ENCODE measurements around the gene SGPL1. TPM values are rescaled to one million over a fixed set of nuclear protein-coding genes. Genes with fewer than 3 reads are reported as not detected.
A peak's percentile ranks its signal among the peaks of the same experiment; 100 is the strongest.
"Not testable (repeated sequence)": the region's sequence is repeated elsewhere in the genome, so short reads cannot be mapped to it uniquely, and the experiment has no call there.

The SGPL1 gene
- total RNA-seq, 1 experiment from 2014 or later = 29.7 TPM

DNA sequence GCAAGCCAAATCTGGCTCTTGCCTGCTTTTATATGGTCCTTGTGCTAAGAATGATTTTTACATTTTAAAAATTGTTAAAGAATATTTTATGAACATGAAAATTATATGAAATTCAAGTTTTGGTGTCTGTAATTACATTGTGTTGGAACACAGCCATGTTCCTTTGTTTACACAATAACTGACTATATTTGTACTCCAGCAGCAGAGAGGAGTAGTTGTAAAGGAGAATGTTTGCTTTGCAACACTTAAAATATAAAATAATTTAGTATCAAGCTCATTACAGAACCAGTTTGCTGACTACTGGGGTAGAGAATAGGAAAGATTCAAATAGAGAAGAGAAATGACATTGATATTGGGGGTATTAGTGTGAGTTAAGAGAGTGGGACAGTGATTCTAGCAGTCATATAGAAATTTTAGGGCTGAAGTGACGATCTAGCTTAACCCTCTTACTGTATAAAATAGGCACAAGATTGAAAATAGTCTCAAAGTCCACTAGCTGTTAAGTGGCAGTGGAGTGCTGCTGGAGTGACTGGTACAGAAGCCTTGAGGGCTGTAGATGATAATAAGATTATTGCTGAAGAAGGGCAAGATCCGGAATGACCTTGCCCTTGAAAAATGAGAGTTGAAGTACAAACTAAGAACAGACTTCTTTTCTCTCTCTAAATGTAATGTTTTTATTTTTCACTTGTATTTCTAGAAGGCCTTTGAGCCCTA lies 28.2 kb downstream of the SGPL1 start:
- no peak for DNase-seq (ENCODE audit: low spot score)

DNA sequence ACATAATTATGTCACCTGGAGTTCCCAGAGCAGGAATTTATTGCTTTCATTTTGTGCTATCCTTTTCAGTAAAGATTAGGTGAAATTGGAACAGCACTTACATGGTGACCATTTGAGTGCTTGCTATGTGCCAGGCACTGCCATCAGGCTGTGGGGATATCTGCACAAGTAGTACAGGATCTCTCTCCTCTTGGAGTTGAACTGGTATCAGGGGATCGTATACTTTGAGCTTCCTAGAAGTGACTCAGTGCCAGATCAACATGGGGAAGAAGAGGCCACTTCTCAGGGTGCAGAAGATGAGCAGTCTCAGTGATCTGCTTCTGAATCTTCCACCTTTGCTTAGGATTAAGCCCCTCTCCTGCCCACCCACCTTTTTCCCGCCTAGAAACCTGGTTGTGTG lies 29.5 kb downstream of the SGPL1 start:
- DNase-seq (ENCODE audit: low spot score) = no peak

DNA sequence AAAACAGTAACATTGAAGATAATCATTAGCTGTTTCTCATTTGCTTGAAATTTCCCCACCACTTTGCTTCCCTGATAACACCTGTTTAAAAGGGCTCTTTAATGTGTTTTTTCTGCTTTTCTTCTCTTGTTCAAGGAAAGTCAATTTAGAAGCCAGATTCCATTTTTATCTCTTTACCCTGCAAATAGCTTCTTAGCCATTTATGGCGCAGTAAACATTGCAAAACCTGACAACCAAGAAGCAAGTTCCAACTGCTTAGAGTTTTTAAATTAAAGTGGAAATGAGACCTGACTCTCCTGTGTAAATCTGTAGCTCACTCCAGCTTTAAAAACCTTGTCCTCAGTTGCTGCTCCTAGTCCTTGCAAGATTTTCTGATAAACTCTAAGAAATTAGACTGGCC lies 30.1 kb downstream of the SGPL1 start:
- no peak for DNase-seq (ENCODE audit: low spot score)

DNA sequence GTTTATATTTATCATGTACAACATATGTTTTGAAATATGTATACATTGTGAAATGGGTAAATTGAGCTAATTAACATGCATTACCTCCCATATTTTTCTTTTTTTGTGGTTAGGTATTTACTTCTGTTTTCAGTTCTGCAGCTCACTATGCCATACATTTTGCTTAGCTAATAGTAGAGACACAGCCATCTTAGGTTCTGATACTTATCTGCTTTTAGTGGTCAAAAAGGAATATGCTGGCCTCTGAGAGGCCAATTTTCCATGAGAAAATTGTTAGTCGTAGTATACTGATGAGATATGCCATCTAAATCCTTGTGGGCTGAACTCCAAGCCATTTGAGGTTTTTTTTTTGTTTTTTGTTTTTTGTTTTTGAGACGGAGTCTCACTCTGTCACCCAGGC lies 31.0 kb downstream of the SGPL1 start:
- no peak for DNase-seq (ENCODE audit: low spot score)

DNA sequence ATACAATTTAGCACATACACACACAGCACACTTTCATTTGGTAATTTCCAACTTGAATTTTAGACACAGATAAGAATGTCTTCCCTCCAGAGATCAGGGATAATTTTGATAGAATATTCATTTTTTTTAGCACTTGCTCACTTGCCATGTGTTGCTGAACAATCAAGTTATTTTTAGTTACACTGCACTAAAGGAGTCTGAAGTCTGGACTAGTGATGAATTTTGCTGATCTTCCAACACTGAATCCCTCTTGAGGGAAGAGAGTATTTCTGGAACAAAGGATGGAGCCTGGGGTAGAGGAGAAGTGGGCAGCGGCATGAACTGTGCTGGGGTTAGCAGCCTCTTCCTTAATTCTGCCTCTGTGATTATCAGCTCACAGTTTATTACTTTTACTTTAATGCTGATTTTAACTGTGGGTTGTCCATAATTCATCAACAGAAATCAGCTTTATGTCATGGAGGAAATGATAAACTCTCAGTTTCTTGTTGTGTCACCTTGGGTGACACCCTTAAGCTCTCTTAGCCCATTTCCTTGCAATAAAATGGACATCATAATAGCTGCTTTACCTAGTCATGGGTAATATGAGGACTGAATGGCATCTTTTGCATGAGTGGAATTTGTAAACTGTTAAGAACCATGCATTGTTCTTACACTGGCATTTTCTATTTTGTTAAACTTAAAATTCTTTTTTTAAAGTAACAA lies 32.1 kb downstream of the SGPL1 start:
- no peak for DNase-seq (ENCODE audit: low spot score)

DNA sequence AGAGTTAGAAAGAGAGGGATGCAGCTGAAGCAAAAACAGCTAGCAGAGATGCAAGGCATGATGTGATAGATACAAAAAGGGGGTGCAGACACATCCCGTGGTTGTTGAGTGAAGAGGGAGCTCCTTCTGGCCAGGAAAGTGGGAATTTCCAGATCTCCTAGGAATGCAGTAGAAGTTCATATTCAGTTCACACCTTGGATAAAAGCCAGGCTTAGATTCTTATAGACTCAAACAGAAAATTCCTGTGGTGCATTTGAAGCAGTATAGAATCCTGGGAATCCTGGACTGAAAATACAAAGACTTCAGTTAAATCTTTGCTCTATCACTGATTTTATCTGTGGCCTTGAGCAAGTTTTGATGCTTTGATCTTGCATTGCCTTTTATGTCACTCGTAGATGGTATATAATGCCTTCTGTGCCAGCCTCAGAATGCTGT lies 33.9 kb downstream of the SGPL1 start:
- DNase-seq (ENCODE audit: low spot score) = peak; percentile 33

DNA sequence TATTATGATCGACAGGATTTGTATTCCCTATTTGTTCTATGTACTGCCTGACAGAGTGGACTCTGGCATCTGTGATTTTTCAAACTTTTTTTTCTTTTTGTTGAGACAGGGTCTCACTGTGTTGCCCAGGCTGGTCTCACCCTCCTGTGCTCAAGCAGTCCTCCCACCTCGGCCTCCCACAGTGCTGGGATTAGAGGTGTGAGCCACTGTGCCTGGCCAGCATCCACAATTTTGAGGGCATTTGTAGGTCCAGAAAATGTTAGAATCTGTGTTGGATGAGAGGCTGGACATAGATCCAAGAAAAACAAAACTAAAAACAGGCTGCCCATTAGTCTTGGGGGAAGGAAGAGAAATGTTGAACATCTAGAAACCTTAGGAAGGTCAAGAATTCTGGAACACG lies 34.3 kb downstream of the SGPL1 start:
- DNase-seq (ENCODE audit: low spot score) = no peak

DNA sequence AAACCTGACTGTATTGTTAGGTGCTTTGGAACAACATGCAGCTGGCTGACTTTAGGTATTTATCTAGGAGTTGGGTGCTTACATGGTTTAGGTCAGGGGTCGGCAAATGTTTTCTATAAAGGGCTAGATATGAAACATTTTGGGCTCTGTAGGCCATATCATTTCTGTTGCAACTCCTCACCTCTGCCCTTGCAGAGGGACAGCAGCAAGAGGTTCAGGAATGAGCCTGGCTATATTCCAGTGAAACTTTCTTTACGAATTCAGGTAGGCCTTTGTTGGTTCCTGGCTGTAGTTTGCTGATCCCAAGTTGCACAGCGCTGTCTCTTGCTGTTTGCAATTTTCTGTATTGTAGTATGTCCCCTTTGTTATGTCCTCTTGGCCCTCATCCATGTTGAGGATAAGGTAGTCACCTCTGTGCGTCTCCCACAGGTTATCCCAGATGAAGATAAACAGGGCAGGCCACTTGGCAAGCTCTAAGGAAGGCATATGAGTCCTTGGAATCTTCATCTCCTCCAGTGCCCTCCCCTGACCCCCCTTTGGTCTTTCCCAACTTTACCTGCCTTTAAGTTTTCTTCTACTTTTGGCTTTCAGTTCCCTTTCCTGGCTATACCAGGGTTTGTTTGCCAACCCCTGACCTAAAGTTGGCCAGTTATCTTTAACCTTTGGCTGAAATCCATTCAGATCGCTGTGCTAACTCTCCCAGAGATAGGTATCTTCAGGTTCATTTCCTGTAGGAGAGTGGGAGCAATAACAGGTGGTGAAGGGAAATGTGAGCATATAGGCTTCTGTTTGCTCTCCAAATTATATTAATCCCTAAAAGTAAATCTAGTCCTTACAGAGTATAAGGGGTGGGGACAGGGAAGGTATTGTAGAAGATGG lies 36.1 kb downstream of the SGPL1 start:
- DNase-seq (ENCODE audit: low spot score) = no peak

DNA sequence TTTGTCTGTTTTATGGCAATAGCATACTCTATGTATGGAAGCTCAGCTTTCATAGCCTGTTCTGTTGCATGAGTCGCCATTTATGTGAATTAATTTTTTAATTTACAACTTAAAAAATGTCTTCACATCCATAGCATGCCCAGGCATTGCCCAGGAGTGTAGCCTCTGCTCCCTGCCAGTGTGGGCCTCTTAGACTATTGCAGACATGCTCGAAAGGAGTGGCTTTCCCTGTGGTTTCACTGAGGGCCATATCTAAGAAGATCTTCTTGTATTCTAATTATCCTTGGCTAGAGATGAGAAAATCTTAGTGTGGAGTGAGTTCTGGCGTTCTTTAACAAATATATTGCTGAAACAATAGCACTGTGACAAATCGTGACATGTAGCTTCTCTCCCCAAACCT lies 37.3 kb downstream of the SGPL1 start:
- no peak for DNase-seq (ENCODE audit: low spot score)

DNA sequence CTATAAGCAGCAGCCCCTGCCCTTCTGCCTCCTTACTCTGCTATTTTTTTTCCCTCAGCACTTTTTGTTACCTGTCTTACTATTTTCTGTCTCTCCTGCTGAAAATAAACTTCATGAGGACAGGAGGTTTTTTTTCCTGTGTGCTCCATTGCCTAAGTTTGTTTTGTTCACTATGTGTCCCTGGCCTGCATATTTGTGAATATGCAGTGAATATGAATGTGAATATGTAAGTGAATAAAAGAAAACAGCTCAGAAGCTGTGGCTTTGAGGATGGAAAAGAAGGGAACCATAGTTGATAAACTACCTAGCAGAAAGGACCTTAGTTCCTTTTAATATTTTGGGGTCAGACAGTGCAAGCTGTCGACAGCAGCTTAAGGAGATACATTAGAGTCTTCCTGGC lies 37.7 kb downstream of the SGPL1 start:
- no peak for DNase-seq (ENCODE audit: low spot score)

DNA sequence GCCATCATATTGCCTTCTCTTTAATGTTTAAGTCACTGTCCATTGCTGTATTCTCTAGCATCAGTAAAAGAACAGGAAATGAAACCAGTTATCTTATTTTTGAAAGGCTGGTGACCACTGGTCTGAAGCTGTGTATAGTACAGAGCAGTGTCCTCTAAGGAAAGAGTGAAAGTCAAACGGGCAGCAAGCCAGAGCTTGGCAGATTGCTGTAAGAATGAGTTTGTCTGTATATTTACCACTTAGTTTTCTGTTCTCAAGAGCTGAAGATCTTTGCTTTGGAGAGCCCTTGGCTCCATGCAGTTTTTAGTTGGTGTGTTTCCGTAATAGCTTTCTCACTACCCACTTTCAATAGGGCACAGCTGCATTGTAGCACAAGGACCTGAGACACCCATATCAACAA lies 40.7 kb downstream of the SGPL1 start:
- DNase-seq (ENCODE audit: low spot score) = no peak

DNA sequence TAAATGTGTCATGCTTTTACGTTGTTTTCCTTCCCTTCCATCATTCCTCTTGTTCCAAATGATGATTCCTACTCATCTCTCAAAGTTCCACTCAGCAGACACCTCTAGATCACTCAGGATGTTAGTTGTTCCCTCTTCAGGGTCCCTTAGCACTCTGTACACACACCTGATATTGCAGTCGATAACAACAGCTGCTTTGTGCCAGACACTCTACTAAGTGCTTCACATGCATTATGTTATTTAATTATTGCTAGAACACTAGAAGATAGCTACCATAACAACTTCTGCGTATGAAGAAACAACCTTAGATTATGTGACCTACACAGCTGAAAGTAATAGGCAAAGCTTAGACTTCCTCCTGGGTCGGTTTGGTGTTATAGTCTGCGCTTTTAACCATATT lies 43.0 kb downstream of the SGPL1 start:
- no peak for DNase-seq (ENCODE audit: low spot score)

DNA sequence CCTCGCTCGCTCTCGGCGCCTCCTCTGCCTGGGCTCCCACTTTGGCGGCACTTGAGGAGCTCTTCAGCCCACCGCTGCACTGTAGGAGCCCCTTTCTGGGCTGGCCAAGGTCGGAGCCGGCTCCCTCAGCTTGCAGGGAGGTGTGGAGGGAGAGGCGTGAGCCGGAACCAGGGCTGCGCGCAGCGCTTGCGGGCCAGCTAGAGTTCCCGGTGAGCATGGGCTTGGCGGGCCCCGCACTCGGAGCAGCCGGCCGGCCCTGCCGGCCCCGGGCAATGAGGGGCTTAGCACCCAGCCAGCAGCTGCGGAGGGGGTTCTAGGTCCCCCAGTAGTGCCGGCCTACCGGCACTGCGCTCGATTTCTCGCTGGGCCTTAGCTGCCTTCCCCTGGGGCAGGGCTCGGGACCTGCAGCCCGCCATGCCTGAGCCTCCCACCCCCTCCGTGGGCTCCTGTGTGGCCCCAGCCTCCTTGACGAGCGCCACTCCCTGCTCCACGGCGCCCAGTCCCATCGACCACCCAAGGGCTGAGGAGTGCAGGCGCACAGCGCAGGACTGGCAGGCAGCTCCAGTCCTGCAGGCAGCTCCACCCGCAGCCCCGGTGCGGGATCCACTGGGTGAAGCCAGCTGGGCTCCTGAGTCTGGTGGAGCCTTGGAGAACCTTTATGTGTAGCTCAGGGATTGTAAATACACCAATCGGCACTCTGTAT lies 45.9 kb downstream of the SGPL1 start:
- DNase-seq (ENCODE audit: low spot score) = not testable (repeated sequence)

DNA sequence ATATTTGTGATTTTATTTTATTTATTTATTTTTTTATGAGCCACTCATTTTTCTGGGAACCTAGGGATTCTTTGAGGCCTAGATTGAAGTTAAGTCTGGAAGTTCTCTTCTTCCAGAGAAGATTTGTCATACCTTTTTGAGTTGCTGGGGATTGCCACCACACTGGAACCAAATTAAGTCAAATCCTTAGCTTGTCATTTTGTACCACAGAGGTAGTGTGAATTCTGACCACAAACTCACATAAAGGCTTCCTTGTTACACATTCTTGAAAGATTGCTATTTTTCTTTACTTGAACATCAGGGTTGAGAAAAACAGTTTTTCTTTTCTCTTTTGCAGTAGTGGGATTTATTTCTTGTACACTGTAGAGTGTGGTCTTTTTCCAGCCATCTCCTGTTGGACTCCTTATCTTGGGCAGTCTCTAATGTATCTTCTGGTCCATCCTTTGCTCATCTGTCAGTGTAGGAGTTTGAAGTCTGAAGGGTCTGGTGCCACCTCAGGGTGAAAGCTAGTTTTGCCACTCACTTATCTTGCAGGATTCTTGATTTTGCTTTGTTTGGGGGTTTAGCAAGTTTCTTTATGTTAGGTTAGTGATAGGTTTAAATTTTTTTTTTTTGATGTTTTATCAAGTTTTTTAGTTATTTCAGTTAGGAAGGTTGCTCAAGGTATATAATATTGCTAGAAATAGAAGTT lies 47.9 kb downstream of the SGPL1 start:
- no peak for DNase-seq (ENCODE audit: low spot score)

DNA sequence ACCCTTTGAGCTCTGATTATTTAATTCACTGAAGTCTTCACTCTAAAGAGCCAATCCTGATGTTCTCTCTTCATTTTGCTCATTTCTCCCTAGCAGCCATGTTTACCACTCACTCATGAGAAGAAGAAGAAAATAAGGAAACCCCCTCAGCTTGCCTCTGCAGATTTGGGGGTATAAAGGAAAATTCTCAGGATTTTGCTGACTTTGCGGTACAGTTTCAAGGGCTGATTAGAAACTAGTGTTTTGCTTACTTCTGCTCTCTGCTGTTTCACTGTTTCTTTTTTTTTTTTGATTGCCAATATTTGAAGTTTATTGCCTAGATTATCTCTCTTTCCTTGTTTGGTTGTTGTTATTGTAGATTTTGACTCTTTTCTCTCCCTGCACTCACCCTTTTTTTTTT lies 49.2 kb downstream of the SGPL1 start:
- no peak for DNase-seq (ENCODE audit: low spot score)

DNA sequence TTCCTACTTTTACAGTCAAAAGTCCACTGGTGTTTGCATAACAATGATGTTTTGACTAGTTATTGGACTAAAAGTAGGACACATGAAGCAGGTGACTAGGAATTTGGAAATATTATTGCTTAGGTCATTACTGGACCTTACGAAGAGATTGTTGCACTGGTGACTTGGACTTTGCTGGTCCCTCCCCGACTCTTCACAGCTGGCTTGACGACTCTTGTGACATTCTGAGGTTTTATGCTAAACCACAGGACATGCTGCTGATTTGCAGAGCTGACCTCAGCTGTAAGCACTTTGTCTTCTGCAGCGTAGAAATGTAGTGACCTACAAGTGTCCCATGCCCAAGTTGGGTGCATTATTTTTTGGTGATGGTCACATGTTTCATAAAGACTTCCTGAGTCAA lies 50.7 kb downstream of the SGPL1 start:
- peak; percentile 47 for DNase-seq (ENCODE audit: low spot score)

DNA sequence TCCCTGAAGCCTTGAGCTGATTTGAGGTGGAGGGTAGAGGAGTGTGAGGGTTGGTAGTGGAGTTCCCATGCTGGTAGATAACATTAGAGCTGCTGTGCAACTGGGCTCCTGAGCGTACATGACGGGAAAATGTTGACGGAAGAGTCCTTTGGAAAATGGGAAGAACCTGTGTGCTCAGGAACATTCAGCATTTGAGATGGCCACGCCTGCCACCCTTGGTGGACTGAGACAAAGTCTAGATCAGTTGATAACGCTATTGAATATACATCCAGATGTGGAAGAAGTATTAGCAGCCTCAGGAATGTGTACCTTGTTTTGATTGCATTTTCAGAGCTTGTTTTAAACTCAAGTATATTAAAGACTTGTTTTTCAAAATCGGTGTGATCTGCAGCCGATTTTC lies 56.5 kb downstream of the SGPL1 start:
- no peak for DNase-seq (ENCODE audit: low spot score)

DNA sequence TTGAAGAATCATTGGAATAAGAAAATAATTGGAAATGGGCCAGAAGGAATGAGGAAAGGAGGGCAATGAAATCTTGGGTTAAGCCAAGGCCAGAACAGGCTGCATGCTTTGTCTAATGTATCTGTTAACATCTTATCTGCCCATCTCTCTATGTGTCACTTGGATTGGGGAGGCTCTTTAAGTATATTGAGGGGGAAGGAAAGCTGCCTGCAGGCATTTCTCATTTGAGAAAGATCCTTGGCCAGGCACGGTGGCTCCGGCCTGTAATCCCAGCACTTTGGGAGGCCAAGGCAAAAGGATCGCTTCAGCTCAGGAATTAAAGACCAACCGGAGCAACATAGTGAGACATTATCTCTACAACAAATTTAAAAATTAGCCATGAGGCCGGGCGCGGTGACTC lies 58.3 kb downstream of the SGPL1 start:
- no peak for DNase-seq (ENCODE audit: low spot score)

DNA sequence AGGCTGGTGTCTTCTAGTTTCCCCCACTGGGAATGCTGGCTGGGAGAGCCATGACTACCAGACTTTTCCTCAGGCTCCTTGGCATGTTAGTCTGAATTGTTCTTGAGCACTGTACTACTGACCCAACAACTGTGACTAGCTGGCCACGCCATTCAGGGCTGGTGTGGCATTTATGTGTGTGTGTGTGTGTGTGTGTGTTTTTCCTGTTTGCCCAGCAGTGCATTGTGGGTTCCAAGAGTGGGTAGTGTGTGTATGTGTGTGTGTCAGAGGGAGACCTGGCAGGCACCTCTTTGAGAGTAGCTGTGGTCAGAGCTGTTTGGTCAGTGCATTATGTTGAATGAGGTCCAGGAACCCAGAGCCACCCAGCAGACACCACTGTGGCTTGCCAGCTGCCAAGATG lies 63.5 kb downstream of the SGPL1 start:
- DNase-seq (ENCODE audit: low spot score) = no peak

DNA sequence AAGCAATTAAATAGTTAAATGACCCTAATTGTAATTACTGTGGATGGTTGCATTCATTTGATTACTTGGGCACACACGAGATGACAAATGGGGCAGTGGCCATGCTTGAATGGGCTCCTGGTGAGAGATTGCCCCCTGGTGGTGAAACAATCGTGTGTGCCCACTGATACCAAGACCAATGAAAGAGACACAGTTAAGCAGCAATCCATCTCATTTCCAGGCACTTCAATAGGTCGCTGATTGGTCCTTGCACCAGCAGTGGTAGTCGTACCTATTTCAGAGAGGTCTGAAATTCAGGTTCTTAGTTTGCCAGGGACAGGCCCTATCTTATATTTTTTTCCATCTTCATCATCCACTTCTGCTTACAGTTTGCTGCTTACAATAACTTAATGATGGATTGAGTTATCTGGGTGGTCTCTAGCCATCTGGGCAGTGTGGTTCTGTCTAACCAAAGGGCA lies 64.4 kb downstream of the SGPL1 start:
- peak; percentile 68 for DNase-seq (ENCODE audit: low spot score)

DNA sequence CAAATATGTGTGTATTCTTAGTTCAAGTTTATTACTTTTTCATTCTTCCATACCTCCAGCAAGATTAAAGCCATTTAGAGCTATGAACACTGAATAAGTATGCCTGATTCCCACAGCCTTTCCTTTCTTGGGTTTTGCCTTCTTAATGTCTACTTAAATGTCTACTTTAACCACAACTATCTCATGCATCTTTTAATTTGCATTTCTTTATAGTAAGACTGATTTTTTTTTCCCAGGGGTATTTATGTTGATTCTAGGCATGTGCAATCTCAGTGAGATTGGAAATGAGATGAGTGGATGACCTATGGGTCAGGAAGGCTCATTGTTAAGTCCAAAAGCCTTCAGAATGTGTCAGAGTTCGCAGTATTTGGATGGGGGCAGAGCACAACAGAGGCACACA lies 69.0 kb downstream of the SGPL1 start:
- no peak for DNase-seq (ENCODE audit: low spot score)
